Esophagus muscularis mucosa (tissue), 4 donors: ENCODE data around the gene ADAT1. TPM values are rescaled to one million over a fixed set of nuclear protein-coding genes. Genes with fewer than 3 reads are reported as not detected.

ENCODE experiments used
- DNase-seq: peaks from one replicate; pipeline ENCODE4 v3.0.0-alpha.2; 2017; ENCODE audit errors: extremely low spot score
- H3K27ac ChIP-seq, 4 donors: fragments of 200-600 bp; sonication (generic); replicated peaks in 1 of 4; 1 replicate in 3 of 4; 2 replicates in 1 of 4; pipeline ENCODE4 v1.5.1; 2016 to 2019; ENCODE audit warnings: mild to moderate bottlenecking in 1 of 4
- H3K27me3 ChIP-seq, 4 donors: fragments of 200-600 bp; sonication (generic); one replicate each; pipeline versions ENCODE4 v1.5.1 to v1.6.0; 2016 to 2019
- H3K36me3 ChIP-seq, 4 donors: fragments of 200-600 bp; sonication (generic); one replicate each; pipeline ENCODE4 v1.5.1; 2016 to 2019
- H3K4me1 ChIP-seq, 4 donors: fragments of 200-600 bp; sonication (generic); one replicate each; pipeline ENCODE4 v1.5.1; 2016 to 2019
- H3K4me3 ChIP-seq, 4 donors: fragments of 200-600 bp; sonication (generic); 1 replicate in 2 of 4; 2 replicates in 2 of 4; pipeline ENCODE4 v1.5.1; 2016 to 2019; ENCODE audit warnings: mild to moderate bottlenecking in 4 of 4, moderate library complexity in 1 of 4
- H3K9me3 ChIP-seq, 4 donors: fragments of 200-600 bp; sonication (generic); 1 replicate in 3 of 4; 2 replicates in 1 of 4; pipeline ENCODE4 v1.5.1; 2016 to 2019
- CTCF ChIP-seq, 3 experiments: fragments of 200-600 bp in 2 of 3; fragments of 450-650 bp in 1 of 3; sonication (generic) in 2 of 3; IDR thresholded peaks; one replicate each; pipeline ENCODE4 v1.5.1; 2017 to 2019; ENCODE audit warnings: antibody characterized with exemption in 3 of 3, mild to moderate bottlenecking in 2 of 3, moderate library complexity in 1 of 3
- EP300 ChIP-seq: sonication (generic); formaldehyde crosslinking; IDR thresholded peaks from one replicate; pipeline ENCODE4 v1.6.1; 2017; ENCODE audit warnings: antibody characterized with exemption
- POLR2A ChIP-seq: fragments of 450-650 bp; IDR thresholded peaks from one replicate; pipeline ENCODE4 v1.6.1; 2017; ENCODE audit warnings: antibody characterized with exemption, moderate library complexity, mild to moderate bottlenecking, low read depth
- POLR2AphosphoS5 ChIP-seq, 2 donors: sonication (generic); formaldehyde crosslinking; IDR thresholded peaks; one replicate each; pipeline ENCODE4 v1.6.1; 2017; ENCODE audit warnings: antibody characterized with exemption in 2 of 2
- WGBS: methylation state at CpG from one replicate; pipeline ENCODE4 v1.1.5; 2018; 5-methylcytosine and 5-hydroxymethylcytosine counted together
- intact Hi-C: fragments of 100-400 bp; cut with DNase I; formaldehyde crosslinking; loops from one replicate; pipeline ENCODE4 v1.15.1; 2023
- total RNA-seq, 4 donors: library from RNA; depleted of rRNA; stranded (reverse); fragments of >200 nt; gene quantifications; one replicate each; pipeline versions ENCODE4 v1.1.0 to v1.2.1, GENCODE V29; 2016

The ADAT1 gene
- total RNA-seq, 4 donors from 2014 or later, result 17.0 to 33.6 (median 22.7) TPM

- DNase-seq, result no peak
- Histone ChIP-seq H3K4me1 (peaks cover 12 to 20% (median 18%) of the 10 kb centered on the region in 4 donors), H3K9me3 (no peaks in the 10 kb centered on the region), H3K4me3 (no peak overlapping the region), H3K36me3 (peaks cover 41 to 78% (median 62%) of the 10 kb centered on the region in 4 donors), H3K27me3 (no peaks in the 10 kb centered on the region), H3K27ac (no peak overlapping the region)
- intact Hi-C loops, result no loop called here
- WGBS, result 84% methylated on average over 2 of the region's 2 CpGs
- no peak for TF ChIP-seq CTCF (IDR thresholded peaks at IDR 0.05)
- no peak for TF ChIP-seq POLR2AphosphoS5 (IDR thresholded peaks at IDR 0.05)
- no peak for TF ChIP-seq EP300
- TF ChIP-seq POLR2A, result no peak
Observed at GRCh38 chr16:75658175-75658574, 35.1 kb upstream of the ADAT1 start.

- 40% methylated on average over 1 of the region's 1 CpG for WGBS
- intact Hi-C loops, result no loop called here
Observed at GRCh38 chr16:75653922-75654321, 30.8 kb upstream of the ADAT1 start.

GRCh38 chr16:75648265-75649076 lies 25.4 kb upstream of the ADAT1 start:
- Histone ChIP-seq H3K36me3 (peaks cover 0 to 22% (median 9%) of the 10 kb centered on the region in 4 donors), H3K4me1 (peaks cover 62 to 76% (median 67%) of the 10 kb centered on the region in 4 donors), H3K27ac (peak overlapping the region; percentile 92 to 99 (median 96)), H3K9me3 (no peaks in the 10 kb centered on the region), H3K4me3 (peak overlapping the region; percentile 72 to 96 (median 90)), H3K27me3 (no peaks in the 10 kb centered on the region)
- TF ChIP-seq POLR2AphosphoS5 (IDR thresholded peaks at IDR 0.05), result peak; percentile 15 to 81
- TF ChIP-seq EP300, result no peak
- no peak for TF ChIP-seq POLR2A
- no peak for TF ChIP-seq CTCF (IDR thresholded peaks at IDR 0.05)
- under 1% methylated on average over 34 of the region's 62 CpGs for WGBS
- DNase-seq, result peak; percentile 96
- intact Hi-C loops, result loop anchor here (10.0 kb wide), 1 partner anchor 94 kb away; the partner anchor contains the start of gene TMEM231

More at GRCh38 chr16:75653922-75654321, 30.8 kb upstream of the ADAT1 start:
- DNase-seq, result no peak
- Histone ChIP-seq H3K36me3 (peaks cover 41 to 49% (median 46%) of the 10 kb centered on the region in 4 donors), H3K27me3 (no peaks in the 10 kb centered on the region), H3K4me1 (peaks cover 43 to 54% (median 47%) of the 10 kb centered on the region in 4 donors), H3K27ac (no peak overlapping the region), H3K4me3 (no peak overlapping the region), H3K9me3 (no peaks in the 10 kb centered on the region)
- TF ChIP-seq POLR2AphosphoS5 (IDR thresholded peaks at IDR 0.05) (no peak), POLR2A (no peak), EP300 (no peak), CTCF (IDR thresholded peaks at IDR 0.05) (no peak)

- Histone ChIP-seq H3K4me3 (peak within 1 kb of the TSS; percentile 72 to 96 (median 90)), H3K36me3 (peaks cover 0 to 29% (median 12%) of the 10 kb centered on the region in 4 donors), H3K4me1 (peaks cover 54 to 75% (median 59%) of the 10 kb centered on the region in 4 donors), H3K27me3 (no peaks in the 10 kb centered on the region), H3K27ac (peak within 1 kb of the TSS; percentile 92 to 99 (median 96)), H3K9me3 (no peaks in the 10 kb centered on the region)
- intact Hi-C loops, result loop anchor here (10.0 kb wide), 1 partner anchor 93 kb away; the partner anchor contains the start of gene TMEM231
- TF ChIP-seq POLR2A (peak; percentile 84), EP300 (no peak), POLR2AphosphoS5 (IDR thresholded peaks at IDR 0.05) (peak; percentile 99), CTCF (IDR thresholded peaks at IDR 0.05) (no peak)
- 0% methylated on average over 5 of the region's 76 CpGs for WGBS
- peak; percentile 98 for DNase-seq
Observed at GRCh38 chr16:75647492-75648264, 24.6 kb upstream of the ADAT1 start, which contains the start of the genes KARS1 and TERF2IP. KARS1 (minus strand) TSS chr16:75647665; CDS start chr16:75647639, 26 bp downstream. TERF2IP (plus strand) TSS chr16:75647773; CDS start chr16:75647883, 110 bp downstream.
